ENCODE results near the gene PMFBP1.

PMFBP1 gene

DNA sequence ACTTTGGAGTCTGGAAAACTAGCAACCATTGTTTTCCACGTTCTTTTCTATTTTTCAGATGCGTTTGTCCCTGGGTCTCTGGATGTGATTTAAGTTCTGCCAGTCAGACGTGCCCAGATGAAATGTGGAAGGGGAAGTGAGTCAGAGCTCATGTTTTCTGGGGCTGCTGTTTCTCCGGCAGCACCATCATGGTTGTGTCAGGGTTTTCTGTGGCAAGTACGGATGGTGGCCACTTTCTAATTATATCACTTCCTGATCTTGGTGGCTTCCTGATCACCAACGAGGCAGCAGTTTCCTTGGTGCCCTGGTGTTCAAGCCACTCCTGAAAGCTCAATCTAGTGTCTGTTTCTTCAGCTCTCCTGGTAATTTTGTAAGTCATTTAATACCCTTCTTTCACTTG, 31.4 kb upstream of the PMFBP1 start:
- H3K4me3 ChIP-seq (ENCODE audit: low read depth, low read length) = peak overlapping the region; percentile 56
- peak; percentile 94 for DNase-seq (ENCODE audit: low read depth)
- TF ChIP-seq, protein P1, sequence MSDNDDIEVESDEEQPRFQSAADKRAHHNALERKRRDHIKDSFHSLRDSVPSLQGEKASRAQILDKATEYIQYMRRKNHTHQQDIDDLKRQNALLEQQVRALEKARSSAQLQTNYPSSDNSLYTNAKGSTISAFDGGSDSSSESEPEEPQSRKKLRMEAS (IDR thresholded peaks at IDR 0.05; ENCODE audit: low read depth, low read length) = peak; percentile 67
- TF ChIP-seq MYC (IDR thresholded peaks at IDR 0.05; ENCODE audit: low read depth, low read length) (peak; percentile 56), POLR2A (IDR thresholded peaks at IDR 0.05; ENCODE audit: extremely low read depth, insufficient read length) (no peak)
- TF ChIP-seq, protein P2, sequence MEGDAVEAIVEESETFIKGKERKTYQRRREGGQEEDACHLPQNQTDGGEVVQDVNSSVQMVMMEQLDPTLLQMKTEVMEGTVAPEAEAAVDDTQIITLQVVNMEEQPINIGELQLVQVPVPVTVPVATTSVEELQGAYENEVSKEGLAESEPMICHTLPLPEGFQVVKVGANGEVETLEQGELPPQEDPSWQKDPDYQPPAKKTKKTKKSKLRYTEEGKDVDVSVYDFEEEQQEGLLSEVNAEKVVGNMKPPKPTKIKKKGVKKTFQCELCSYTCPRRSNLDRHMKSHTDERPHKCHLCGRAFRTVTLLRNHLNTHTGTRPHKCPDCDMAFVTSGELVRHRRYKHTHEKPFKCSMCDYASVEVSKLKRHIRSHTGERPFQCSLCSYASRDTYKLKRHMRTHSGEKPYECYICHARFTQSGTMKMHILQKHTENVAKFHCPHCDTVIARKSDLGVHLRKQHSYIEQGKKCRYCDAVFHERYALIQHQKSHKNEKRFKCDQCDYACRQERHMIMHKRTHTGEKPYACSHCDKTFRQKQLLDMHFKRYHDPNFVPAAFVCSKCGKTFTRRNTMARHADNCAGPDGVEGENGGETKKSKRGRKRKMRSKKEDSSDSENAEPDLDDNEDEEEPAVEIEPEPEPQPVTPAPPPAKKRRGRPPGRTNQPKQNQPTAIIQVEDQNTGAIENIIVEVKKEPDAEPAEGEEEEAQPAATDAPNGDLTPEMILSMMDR (IDR thresholded peaks at IDR 0.05; ENCODE audit: low read depth, low read length) = no peak

DNA sequence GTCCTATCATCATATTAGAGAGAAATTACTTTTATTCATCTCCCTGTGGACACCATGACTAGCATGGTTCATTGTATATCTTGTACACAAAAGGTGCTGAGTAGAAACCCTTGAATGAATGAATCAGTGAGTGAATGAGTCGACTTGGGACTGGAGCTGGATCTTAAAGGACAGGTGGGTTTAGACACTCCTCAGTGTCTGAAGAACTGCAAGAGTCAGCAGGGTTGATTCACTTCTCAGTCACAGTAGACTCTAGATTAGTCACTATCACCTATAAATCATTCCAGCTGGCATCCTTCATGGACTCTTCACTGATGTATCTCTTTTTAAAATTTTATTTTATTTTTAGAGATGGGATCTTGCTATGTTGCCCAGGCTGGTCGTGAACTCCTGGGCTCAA, 30.1 kb upstream of the PMFBP1 start:
- TF ChIP-seq MYC (IDR thresholded peaks at IDR 0.05; ENCODE audit: low read depth, low read length) (no peak), POLR2A (IDR thresholded peaks at IDR 0.05; ENCODE audit: extremely low read depth, insufficient read length) (no peak)
- TF ChIP-seq, protein P1 (IDR thresholded peaks at IDR 0.05; ENCODE audit: low read depth, low read length) = no peak
- TF ChIP-seq, protein P2 (IDR thresholded peaks at IDR 0.05; ENCODE audit: low read depth, low read length) = no peak
- DNase-seq (ENCODE audit: low read depth) = no peak
- no peak overlapping the region for H3K4me3 ChIP-seq (ENCODE audit: low read depth, low read length)

DNA sequence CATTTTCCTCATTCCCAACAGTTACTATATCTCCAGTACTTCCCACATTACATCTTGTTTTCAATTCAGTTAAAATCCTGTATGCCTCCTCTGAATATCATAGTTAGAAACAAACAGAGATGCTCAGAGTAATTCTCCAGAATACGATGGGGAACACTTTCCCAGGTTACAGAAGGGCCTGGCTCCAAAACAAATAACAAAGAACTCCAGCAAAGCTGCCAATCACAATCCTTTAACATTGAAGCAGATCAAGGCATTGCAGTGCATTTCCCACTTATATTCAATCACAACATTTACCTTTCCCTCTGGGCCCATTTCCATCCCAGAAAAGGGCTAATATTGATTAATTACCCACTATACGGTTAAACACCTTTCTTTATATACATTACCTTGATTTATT, 29.4 kb upstream of the PMFBP1 start:
- no peak for DNase-seq (ENCODE audit: low read depth)

DNA sequence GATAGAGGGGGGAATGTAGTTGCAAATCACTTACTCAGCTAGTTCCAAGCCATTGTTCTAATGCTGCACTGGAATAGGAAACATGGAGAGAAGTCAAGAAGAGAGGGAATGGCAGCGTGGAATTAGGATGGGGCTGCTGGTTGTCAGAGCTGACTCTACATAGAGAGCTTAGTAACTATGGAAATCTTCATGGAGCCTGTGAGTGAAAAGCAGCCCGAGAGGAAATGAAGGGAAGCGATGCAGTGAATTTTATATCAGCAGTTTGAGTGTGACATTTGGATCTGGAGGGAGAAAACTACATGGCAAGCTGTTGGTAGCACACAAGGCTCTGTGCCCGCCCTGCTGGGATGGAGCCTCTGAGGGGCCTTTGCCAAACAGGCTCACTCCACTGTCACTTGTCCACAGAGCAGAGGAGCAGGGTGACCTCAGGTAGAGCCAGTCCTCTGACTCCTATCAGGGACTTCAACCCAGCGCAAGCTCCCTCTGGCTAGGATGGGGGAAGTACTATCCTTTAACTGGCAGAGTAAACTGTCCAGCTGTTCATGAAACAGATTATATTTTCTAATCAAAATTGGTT, 27.9 kb upstream of the PMFBP1 start:
- no peak for DNase-seq (ENCODE audit: low read depth)
- H3K4me3 ChIP-seq (ENCODE audit: low read depth, low read length) = no peak overlapping the region
- no peak for TF ChIP-seq POLR2A (IDR thresholded peaks at IDR 0.05; ENCODE audit: extremely low read depth, insufficient read length)

More for the DNA sequence above, 29.4 kb upstream of the PMFBP1 start:
- TF ChIP-seq MYC (IDR thresholded peaks at IDR 0.05; ENCODE audit: low read depth, low read length) = no peak
- TF ChIP-seq, protein P2 (IDR thresholded peaks at IDR 0.05; ENCODE audit: low read depth, low read length) = no peak
- no peak overlapping the region for H3K4me3 ChIP-seq (ENCODE audit: low read depth, low read length)

DNA sequence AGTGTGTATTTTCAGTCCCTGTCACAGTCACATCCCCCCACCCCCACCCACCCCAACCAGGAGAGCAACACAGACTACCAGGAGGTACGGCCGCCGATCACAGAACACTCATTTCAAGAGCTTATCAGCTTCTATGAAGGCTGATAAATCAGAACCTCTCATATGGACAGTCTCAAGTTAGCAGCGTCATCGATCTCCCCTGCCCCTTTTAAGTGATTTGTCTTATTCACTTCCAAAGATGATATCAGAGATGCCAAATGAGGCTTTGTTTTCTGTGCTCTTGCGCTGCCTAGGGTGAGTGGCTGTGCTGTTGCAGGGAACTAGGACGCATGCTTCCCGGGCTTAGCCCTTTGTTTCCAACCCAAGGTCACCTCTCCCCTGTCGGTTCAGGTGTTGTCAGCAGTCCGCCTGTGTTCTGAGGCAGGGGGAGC, 26.8 kb upstream of the PMFBP1 start:
- TF ChIP-seq, protein P1 (IDR thresholded peaks at IDR 0.05; ENCODE audit: low read depth, low read length) = no peak
- TF ChIP-seq POLR2A (IDR thresholded peaks at IDR 0.05; ENCODE audit: extremely low read depth, insufficient read length) (no peak), MYC (IDR thresholded peaks at IDR 0.05; ENCODE audit: low read depth, low read length) (no peak)
- TF ChIP-seq, protein P2 (IDR thresholded peaks at IDR 0.05; ENCODE audit: low read depth, low read length) = no peak
- DNase-seq (ENCODE audit: low read depth) = no peak
- H3K4me3 ChIP-seq (ENCODE audit: low read depth, low read length) = no peak overlapping the region

DNA sequence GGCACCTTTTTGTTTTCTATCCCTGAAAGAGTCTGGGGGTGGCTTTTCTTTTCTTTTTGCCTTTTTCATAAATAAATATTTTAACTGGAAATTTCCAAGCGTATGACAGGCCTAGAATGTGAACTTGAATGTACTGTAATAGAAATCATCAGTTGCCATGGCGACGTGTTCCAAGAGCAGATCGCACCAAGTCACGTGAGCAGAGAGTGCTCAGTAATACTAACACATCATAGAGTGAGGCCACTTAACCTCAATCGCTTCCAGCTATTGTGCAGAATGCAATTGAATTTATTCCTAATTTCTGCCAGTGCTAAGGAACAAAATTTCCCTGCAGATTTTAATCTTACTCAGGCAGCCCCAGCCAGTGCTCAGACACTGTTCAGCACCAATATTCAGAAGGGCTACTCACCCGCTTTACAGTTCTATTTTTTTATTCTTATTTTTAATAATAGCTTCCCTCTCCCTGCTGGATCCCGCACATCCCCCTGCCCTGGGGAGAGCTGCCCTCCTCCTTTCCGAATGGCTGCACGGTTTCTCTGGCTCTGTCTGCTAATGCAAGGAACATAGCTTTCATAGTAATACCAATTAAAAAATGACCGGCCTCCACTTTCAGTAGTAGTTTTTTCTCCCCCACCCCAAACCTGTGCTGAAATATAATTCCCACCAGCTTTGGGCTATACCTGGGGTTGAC, 26.2 kb upstream of the PMFBP1 start:
- DNase-seq (ENCODE audit: low read depth) = no peak

More for the DNA sequence above, 26.2 kb upstream of the PMFBP1 start:
- TF ChIP-seq POLR2A (IDR thresholded peaks at IDR 0.05; ENCODE audit: extremely low read depth, insufficient read length) = no peak
- TF ChIP-seq, protein P2 (IDR thresholded peaks at IDR 0.05; ENCODE audit: low read depth, low read length) = no peak
- TF ChIP-seq MYC (IDR thresholded peaks at IDR 0.05; ENCODE audit: low read depth, low read length) = no peak
- TF ChIP-seq, protein P1 (IDR thresholded peaks at IDR 0.05; ENCODE audit: low read depth, low read length) = no peak
- H3K4me3 ChIP-seq (ENCODE audit: low read depth, low read length) = no peak overlapping the region
